ENCODE results near the gene RNLS.

DNA sequence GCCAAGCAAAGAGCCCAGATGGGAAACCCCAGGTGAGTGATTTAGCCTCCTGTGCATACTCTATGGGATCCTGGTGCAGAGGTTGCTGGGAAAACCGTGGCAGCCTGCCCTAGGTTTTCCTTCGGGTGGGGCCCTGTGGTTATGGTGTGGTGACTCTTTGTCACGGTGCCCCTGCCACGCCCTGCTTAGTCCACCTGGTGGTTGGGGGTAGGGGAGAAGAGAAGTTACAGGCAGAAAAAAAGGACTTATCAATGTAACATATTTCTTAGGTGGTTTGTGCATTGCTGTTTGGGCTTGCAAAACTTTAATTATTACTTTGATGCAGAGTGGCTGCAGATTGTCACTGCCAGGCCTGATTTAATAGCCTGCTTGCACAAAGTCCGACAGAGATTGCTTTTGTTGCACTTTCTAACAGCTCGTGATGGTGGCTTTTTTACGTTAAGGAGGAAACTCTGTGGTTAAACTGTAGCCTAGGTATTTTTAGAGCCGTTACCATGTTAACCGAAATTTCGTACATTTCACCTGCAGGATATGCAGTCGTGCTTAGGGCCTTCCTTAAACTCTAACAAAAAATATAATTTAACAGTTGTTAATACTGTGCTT lies 197.4 kb downstream of the RNLS start:
- TF ChIP-seq POLR2AphosphoS5 (IDR thresholded peaks at IDR 0.05; ENCODE audit: low read depth, low read length) = no peak
- TF ChIP-seq, protein P1, sequence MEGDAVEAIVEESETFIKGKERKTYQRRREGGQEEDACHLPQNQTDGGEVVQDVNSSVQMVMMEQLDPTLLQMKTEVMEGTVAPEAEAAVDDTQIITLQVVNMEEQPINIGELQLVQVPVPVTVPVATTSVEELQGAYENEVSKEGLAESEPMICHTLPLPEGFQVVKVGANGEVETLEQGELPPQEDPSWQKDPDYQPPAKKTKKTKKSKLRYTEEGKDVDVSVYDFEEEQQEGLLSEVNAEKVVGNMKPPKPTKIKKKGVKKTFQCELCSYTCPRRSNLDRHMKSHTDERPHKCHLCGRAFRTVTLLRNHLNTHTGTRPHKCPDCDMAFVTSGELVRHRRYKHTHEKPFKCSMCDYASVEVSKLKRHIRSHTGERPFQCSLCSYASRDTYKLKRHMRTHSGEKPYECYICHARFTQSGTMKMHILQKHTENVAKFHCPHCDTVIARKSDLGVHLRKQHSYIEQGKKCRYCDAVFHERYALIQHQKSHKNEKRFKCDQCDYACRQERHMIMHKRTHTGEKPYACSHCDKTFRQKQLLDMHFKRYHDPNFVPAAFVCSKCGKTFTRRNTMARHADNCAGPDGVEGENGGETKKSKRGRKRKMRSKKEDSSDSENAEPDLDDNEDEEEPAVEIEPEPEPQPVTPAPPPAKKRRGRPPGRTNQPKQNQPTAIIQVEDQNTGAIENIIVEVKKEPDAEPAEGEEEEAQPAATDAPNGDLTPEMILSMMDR (IDR thresholded peaks at IDR 0.05) = no peak
- no peak for TF ChIP-seq TCF7L2 (IDR thresholded peaks at IDR 0.05; ENCODE audit: low read depth, low read length)
- TF ChIP-seq, protein P2, sequence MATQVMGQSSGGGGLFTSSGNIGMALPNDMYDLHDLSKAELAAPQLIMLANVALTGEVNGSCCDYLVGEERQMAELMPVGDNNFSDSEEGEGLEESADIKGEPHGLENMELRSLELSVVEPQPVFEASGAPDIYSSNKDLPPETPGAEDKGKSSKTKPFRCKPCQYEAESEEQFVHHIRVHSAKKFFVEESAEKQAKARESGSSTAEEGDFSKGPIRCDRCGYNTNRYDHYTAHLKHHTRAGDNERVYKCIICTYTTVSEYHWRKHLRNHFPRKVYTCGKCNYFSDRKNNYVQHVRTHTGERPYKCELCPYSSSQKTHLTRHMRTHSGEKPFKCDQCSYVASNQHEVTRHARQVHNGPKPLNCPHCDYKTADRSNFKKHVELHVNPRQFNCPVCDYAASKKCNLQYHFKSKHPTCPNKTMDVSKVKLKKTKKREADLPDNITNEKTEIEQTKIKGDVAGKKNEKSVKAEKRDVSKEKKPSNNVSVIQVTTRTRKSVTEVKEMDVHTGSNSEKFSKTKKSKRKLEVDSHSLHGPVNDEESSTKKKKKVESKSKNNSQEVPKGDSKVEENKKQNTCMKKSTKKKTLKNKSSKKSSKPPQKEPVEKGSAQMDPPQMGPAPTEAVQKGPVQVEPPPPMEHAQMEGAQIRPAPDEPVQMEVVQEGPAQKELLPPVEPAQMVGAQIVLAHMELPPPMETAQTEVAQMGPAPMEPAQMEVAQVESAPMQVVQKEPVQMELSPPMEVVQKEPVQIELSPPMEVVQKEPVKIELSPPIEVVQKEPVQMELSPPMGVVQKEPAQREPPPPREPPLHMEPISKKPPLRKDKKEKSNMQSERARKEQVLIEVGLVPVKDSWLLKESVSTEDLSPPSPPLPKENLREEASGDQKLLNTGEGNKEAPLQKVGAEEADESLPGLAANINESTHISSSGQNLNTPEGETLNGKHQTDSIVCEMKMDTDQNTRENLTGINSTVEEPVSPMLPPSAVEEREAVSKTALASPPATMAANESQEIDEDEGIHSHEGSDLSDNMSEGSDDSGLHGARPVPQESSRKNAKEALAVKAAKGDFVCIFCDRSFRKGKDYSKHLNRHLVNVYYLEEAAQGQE (IDR thresholded peaks at IDR 0.05; ENCODE audit: insufficient read depth in 1 of 2, low read depth in 2 of 2, low read length in 1 of 2) = no peak
- no peak for TF ChIP-seq SIN3A (IDR thresholded peaks at IDR 0.05; ENCODE audit: borderline replicate concordance, insufficient read depth, low read depth, low read length)

Measured in Panc1 (cell line).